Activated T-helper 2 cell treated with anti-CD3 and anti-CD28 coated beads, Interferon-gamma antibody, Interleukin-2, Interleukin-4, amounts not matched to agents 10 μg/mL and 5 μg/mL and 100 μg/mL, durations not matched to agents 14 hours and 24 hours and 36 hours (primary cell): ENCODE results near the gene EIF5A. TPM values are rescaled to one million over a fixed set of nuclear protein-coding genes. Genes with fewer than 3 reads are reported as not detected.

Experiments used
- DNase-seq: peaks from one replicate; pipeline ENCODE4 v3.0.0; 2021; ENCODE audit warnings: low spot score
- H3K27ac Mint-ChIP-seq: one replicate; pipeline ENCODE4 v1.8.0; 2021; ENCODE audit warnings: mixed read lengths
- H3K27me3 Mint-ChIP-seq: one replicate; pipeline ENCODE4 v1.8.0; 2021; ENCODE audit warnings: low read depth, mixed read lengths
- H3K36me3 Mint-ChIP-seq: one replicate; pipeline ENCODE4 v1.8.0; 2021; ENCODE audit warnings: low read depth, mixed read lengths
- H3K4me1 Mint-ChIP-seq: one replicate; pipeline ENCODE4 v1.8.0; 2021; ENCODE audit warnings: low read depth, mixed read lengths
- H3K4me3 Mint-ChIP-seq: one replicate; pipeline ENCODE4 v1.8.0; 2021; ENCODE audit warnings: low read depth, mild to moderate bottlenecking, moderate library complexity, mixed read lengths
- H3K9me3 Mint-ChIP-seq: one replicate; pipeline ENCODE4 v1.8.0; 2021; ENCODE audit warnings: mixed read lengths
- intact Hi-C: fragments of 100-400 bp; cut with micrococcal nuclease; formaldehyde crosslinking; loops from one replicate; pipeline ENCODE4 v1.15.1; 2023
- total RNA-seq: library from RNA; stranded (reverse); gene quantifications from 2 replicates; pipeline ENCODE4 v1.2.3, GENCODE V29; 2022

The EIF5A gene
- total RNA-seq, 1 donor from 2014 or later = 1,199 TPM

DNA sequence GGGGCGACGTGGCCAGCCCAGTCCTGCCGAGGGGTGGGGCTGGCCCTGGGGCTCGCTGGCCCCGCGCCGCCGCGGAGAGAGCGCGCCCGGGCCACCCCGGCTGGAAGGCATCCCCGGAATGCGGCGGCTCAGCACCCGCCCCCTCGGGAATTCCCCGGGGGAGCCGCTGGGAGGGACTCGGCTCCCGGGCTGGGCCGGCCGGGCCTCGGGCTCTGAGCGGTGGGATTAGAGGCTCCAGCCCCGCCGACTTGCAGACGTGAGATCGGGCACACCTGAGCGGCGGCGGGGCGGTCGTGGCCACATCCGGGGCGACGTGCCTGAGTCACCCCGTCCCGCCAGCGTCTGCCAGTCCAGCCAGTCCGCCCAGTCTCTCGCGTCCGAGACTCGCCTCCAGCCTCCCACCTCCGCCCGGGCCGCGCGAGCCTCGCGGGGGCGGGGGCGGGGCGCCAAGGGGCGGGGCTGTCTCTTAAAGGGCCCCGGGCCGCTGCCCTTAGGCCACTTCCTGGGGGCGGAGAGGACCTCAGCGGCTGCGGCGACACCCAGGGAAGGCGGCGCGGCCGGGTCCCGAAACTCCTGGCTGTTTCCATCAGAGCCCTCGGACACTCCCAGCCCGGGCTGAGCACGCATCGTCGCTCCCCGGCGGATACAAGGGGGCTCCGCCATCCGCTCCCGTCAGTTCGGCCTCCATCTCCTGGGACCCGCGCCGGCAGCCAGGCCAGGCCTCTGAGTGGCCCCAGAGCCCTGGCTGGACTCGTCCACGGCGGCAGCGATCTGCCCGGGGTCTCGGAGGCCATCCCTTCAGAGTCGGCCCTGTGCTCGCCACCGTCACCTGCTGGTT is 44.5 kb downstream of the EIF5A start, which contains the start of gene KCTD11:
TSS of gene KCTD11 (plus strand) at position 498 of the 838 bp plus-strand sequence.
- Mint-ChIP-seq H3K4me3 (peak within 1 kb of the TSS; percentile 90), H3K4me1 (peaks cover 32% of the 10 kb centered on the region), H3K27me3 (no peaks in the 10 kb centered on the region), H3K9me3 (no peaks in the 10 kb centered on the region), H3K27ac (peak within 1 kb of the TSS; percentile 87), H3K36me3 (peaks cover 50% of the 10 kb centered on the region)
- DNase-seq = peak; percentile 74
- intact Hi-C loops = loop anchor here (2.0 to 5.0 kb wide), 4 partner anchors 15 to 335 kb away; partner anchors contain the start of genes ACAP1, PLSCR3, TP53 and WRAP53

DNA sequence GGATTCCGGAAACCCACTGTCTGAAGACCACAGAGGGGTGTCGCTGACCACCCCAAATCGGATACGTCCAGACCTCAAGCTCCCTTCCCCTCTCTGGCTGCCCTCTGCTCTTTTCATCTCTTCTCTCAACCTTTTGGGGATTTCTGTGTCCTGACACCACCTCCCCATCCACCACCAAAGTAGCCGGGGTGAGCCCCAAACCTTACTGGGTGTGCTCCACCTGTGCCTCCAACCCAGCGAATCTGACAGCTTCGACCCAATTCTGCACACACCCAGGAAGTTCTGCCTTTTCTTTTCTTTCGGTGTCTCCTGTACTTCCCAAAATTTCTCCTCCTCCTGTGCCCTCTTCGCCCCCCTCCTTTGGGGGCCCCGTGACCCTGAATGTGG is 45.1 kb downstream of the EIF5A start:
- H3K4me3 Mint-ChIP-seq = peak overlapping the region; percentile 90
- H3K27me3 Mint-ChIP-seq = no peaks in the 10 kb centered on the region
- H3K27ac Mint-ChIP-seq = peak overlapping the region; percentile 87
- intact Hi-C loops = loop anchor here (5.0 kb wide), 3 partner anchors 40 to 335 kb away; partner anchors contain the start of genes PLSCR3, TP53 and WRAP53
- H3K36me3 Mint-ChIP-seq = peaks cover 45% of the 10 kb centered on the region
- DNase-seq = no peak
- H3K4me1 Mint-ChIP-seq = peaks cover 28% of the 10 kb centered on the region
- no peaks in the 10 kb centered on the region for H3K9me3 Mint-ChIP-seq

DNA sequence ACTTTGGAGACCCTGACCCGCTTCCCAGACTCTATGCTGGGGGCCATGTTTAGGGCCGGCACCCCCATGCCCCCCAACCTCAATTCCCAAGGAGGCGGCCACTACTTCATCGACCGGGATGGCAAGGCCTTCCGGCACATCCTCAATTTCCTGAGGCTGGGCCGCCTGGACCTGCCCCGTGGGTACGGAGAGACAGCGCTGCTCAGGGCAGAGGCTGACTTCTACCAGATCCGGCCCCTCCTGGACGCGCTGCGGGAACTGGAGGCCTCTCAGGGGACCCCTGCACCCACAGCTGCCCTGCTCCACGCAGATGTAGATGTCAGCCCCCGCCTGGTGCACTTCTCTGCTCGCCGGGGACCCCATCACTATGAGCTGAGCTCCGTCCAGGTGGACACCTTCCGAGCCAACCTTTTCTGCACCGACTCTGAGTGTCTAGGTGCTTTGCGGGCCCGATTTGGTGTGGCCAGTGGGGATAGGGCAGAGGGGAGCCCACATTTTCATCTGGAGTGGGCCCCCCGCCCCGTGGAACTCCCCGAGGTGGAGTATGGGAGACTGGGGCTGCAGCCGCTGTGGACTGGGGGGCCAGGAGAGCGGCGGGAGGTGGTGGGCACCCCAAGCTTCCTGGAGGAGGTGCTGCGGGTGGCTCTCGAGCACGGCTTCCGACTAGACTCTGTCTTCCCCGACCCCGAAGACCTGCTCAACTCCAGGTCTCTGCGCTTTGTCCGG is 45.6 kb downstream of the EIF5A start:
- intact Hi-C loops = loop anchor here (5.0 kb wide), 3 partner anchors 39 to 334 kb away; partner anchors contain the start of genes PLSCR3, TP53 and WRAP53
- peak overlapping the region; percentile 87 for H3K27ac Mint-ChIP-seq
- H3K27me3 Mint-ChIP-seq = no peaks in the 10 kb centered on the region
- no peak for DNase-seq
- H3K4me1 Mint-ChIP-seq = peaks cover 28% of the 10 kb centered on the region
- H3K4me3 Mint-ChIP-seq = peak overlapping the region; percentile 90
- peaks cover 39% of the 10 kb centered on the region for H3K36me3 Mint-ChIP-seq
- no peaks in the 10 kb centered on the region for H3K9me3 Mint-ChIP-seq

DNA sequence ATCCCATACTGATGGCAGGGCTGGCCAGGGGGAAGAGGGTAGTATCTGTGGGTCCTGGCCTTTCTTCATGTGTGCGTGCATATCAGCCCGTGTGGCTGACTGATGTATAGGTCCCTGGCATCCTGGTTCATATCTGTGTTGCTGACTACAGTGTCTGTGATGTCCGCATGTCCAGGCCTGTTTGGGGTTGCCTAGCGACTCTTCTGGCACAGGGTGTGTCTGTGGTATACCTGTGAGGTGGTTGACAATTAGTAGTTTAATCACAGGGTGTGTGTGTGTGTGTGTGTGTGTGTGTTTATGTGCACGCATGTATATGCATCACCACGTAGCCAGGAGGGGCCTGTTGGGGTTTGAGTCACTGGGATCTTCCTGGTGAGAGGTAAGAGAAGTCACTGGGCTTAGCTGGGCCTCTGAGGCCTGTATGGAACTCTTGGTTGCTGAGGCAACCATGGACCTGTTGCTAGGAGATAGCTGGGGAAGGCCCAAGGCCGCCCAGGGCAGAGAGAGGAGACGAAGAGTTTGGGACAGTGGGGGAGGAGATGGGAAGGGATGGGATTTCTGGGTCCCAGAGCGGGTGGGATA is 46.9 kb downstream of the EIF5A start:
- no peak for DNase-seq
- Mint-ChIP-seq H3K9me3 (no peaks in the 10 kb centered on the region), H3K4me3 (peak overlapping the region; percentile 33), H3K27me3 (no peaks in the 10 kb centered on the region), H3K4me1 (peaks cover 26% of the 10 kb centered on the region), H3K36me3 (peaks cover 28% of the 10 kb centered on the region), H3K27ac (peak overlapping the region; percentile 64)
- intact Hi-C loops = loop anchor here (5.0 kb wide), 3 partner anchors 38 to 333 kb away; partner anchors contain the start of genes PLSCR3, TP53 and WRAP53

DNA sequence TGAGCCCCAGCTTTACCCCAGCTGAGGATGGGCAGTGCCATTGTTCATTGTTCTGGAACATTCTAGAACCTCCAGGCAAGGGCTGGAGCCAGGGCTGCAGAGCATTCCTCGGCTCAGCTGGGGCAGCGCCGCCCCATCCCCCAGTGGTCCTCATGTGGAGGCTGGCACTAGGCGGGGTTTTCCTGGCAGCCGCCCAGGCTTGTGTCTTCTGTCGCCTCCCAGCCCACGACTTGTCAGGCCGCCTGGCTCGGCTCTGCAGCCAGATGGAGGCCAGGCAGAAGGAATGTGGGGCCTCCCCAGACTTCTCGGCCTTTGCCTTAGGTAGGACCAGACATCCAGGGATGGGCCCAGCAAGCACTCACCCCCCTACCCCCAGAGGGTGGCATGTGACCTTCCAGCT is 47.6 kb downstream of the EIF5A start, which contains the start of gene TMEM95:
TSS of gene TMEM95 (plus strand) at position 104 of the 400 bp plus-strand sequence. CDS start at position 153, 49 bp downstream.
- H3K27me3 Mint-ChIP-seq = no peaks in the 10 kb centered on the region
- H3K4me3 Mint-ChIP-seq = peak within 1 kb of the TSS; percentile 33
- H3K9me3 Mint-ChIP-seq = no peaks in the 10 kb centered on the region
- intact Hi-C loops = no loop called here
- H3K4me1 Mint-ChIP-seq = peaks cover 21% of the 10 kb centered on the region
- peak within 1 kb of the TSS; percentile 64 for H3K27ac Mint-ChIP-seq
- H3K36me3 Mint-ChIP-seq = peaks cover 22% of the 10 kb centered on the region
- DNase-seq = no peak

DNA sequence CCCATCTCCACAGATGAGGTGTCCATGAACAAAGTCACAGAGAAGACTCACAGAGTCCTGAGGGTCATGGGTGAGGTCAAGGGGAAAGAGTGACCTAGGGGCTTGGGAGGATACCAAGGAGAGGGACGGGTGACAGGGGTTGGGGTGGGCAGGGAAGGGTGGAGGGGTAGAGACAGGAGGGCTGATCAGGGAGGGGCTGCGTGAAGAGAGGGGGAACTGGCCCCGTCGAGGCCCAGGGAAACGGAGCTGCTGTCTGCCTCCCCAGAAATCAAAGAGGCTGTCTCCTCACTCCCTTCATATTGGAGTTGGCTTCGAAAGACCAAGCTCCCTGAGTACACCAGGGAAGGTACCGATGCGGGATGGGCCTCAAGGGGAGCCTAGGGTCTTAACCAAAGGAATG is 48.1 kb downstream of the EIF5A start:
- Mint-ChIP-seq H3K4me3 (no peak overlapping the region), H3K4me1 (peaks cover 21% of the 10 kb centered on the region), H3K27ac (no peak overlapping the region), H3K36me3 (peaks cover 18% of the 10 kb centered on the region), H3K9me3 (no peaks in the 10 kb centered on the region), H3K27me3 (no peaks in the 10 kb centered on the region)
- intact Hi-C loops = no loop called here
- no peak for DNase-seq

DNA sequence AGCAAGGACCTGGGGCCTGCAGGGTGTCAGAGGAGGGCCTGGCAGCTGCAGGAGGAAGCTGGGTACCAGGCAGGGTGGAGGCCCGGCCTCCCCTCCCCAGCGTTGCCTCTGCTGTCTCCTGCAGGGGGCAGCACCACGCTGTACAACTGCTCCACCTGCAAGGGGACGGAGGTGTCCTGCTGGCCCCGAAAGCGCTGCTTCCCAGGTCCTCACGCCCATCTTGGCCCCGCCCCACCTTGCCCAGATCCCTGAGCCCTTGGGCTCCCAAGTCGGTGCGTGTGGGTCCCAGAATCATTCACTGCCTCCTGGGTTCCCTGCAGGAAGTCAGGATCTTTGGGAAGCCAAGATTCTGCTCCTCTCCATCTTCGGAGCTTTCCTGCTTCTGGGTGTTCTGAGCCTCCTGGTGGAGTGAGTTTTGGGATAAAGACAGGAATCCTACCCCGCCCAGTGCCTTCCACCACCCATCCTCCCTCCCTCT is 48.7 kb downstream of the EIF5A start:
- intact Hi-C loops = loop anchor here (1.0 kb wide), 2 partner anchors 81 to 205 kb away; partner anchors contain the start of gene SENP3
- H3K36me3 Mint-ChIP-seq = peaks cover 14% of the 10 kb centered on the region
- H3K9me3 Mint-ChIP-seq = no peaks in the 10 kb centered on the region
- no peak overlapping the region for H3K4me3 Mint-ChIP-seq
- H3K27ac Mint-ChIP-seq = no peak overlapping the region
- H3K27me3 Mint-ChIP-seq = no peaks in the 10 kb centered on the region
- H3K4me1 Mint-ChIP-seq = peaks cover 21% of the 10 kb centered on the region
- peak; percentile 79 for DNase-seq

DNA sequence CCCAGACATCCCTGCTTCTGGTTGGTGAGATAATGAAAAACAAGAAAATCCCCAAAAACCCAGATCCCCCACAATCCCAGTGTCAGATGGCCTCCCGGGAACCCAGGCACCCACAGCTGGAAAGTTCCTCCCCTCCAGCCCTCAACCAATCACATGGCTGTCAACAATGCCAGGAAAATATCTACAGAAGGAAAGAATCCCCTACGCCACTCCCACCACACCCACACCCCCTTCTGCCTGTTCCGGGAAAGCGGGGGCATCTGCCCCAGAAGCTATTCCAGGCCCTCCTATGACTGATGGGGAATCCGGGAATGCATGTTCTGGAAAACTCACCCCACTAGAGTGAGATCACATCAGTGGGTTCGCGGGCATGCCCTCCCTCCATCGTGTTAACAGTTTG is 49.3 kb downstream of the EIF5A start:
- Mint-ChIP-seq H3K27me3 (no peaks in the 10 kb centered on the region), H3K4me1 (peaks cover 20% of the 10 kb centered on the region), H3K4me3 (no peak overlapping the region), H3K36me3 (peaks cover 10% of the 10 kb centered on the region), H3K27ac (no peak overlapping the region), H3K9me3 (no peaks in the 10 kb centered on the region)
- intact Hi-C loops = loop anchor here (1.0 kb wide), 2 partner anchors 81 to 205 kb away; partner anchors contain the start of gene SENP3
- no peak for DNase-seq

DNA sequence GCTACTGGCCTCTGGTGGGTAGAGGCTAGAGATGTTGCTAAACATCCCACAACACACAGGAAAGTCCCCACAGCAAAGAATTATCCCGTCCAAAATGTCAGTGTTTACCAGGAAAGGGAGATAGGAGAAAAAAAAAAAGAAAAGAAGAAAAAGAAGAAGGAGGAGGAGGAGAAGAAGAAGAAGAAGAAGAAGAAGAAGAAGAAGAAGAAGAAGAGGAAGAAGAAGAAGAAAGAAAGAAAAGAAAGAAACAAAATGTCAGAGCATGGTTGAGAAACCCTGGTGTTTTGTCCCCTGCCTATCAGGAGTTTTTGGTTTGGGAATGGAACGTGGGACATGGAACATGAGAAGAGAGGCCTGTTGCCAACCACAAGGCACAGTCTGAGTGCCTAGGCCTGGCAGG is 50.0 kb downstream of the EIF5A start:
- intact Hi-C loops = no loop called here
- no peak for DNase-seq
- H3K4me1 Mint-ChIP-seq = peaks cover 19% of the 10 kb centered on the region
- no peaks in the 10 kb centered on the region for H3K9me3 Mint-ChIP-seq
- no peak overlapping the region for H3K27ac Mint-ChIP-seq
- no peaks in the 10 kb centered on the region for H3K27me3 Mint-ChIP-seq
- no peak overlapping the region for H3K4me3 Mint-ChIP-seq
- H3K36me3 Mint-ChIP-seq = peaks cover 8% of the 10 kb centered on the region

DNA sequence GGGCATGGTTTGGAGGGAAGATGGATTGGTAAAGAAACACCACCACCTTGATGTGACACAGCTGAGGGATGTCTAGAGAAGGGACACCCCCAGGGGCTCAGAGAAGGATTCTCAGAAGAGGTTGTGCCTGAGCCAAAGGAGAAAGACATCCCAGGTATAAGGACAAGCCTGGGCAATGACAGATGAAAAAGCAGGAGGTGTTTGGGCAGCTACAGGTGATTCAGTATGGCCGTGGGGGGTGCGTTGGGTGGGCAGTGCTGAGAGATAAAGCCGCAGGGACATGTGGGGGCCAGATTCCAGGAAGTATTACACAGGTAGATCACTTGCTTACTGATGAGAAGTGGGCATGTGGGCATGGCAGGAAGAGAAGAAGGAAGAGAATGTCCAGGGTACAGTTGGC is 54.5 kb downstream of the EIF5A start:
- Mint-ChIP-seq H3K27me3 (peaks cover 2% of the 10 kb centered on the region), H3K27ac (no peak overlapping the region), H3K9me3 (no peaks in the 10 kb centered on the region), H3K4me1 (peaks cover 1% of the 10 kb centered on the region), H3K4me3 (no peak overlapping the region), H3K36me3 (no peaks in the 10 kb centered on the region)
- intact Hi-C loops = no loop called here
- no peak for DNase-seq
